ENCODE results near the gene SP4. TPM values are rescaled to one million over a fixed set of nuclear protein-coding genes. Genes with fewer than 3 reads are reported as not detected.
A peak's percentile ranks its signal among the peaks of the same experiment; 100 is the strongest.

The SP4 gene
- total RNA-seq, 1 experiment from 2014 or later = 4.4 TPM

DNA sequence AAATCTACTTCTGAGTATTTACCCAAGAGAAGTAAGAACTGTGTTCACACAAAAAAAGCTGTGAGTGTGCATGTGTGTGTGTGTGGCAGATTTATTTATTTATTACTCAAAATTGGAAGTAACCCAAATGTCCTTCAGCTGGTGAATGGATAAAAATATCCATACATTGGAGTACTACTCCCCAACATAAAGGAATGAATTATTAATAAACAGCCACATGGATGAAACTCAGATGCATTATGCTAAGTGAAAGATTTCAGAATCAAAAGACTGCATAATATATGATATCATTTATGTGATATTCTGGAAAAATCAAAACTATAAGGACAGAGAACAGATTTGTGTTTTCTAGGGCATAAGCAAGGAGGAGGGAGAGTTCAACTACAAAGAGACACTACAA is 67.8 kb downstream of the SP4 start:
- H3K9me3 Mint-ChIP-seq (ENCODE audit: unreplicated experiment) = peaks cover 10% of the 10 kb centered on the region
- H3K4me1 Mint-ChIP-seq (ENCODE audit: insufficient read depth, unreplicated experiment) = no peaks in the 10 kb centered on the region
- H3K36me3 Mint-ChIP-seq (ENCODE audit: insufficient read depth, unreplicated experiment) = no peaks in the 10 kb centered on the region
- no TSS peak for BruUV-seq (replicated peaks)
- TF ChIP-seq, protein P1, sequence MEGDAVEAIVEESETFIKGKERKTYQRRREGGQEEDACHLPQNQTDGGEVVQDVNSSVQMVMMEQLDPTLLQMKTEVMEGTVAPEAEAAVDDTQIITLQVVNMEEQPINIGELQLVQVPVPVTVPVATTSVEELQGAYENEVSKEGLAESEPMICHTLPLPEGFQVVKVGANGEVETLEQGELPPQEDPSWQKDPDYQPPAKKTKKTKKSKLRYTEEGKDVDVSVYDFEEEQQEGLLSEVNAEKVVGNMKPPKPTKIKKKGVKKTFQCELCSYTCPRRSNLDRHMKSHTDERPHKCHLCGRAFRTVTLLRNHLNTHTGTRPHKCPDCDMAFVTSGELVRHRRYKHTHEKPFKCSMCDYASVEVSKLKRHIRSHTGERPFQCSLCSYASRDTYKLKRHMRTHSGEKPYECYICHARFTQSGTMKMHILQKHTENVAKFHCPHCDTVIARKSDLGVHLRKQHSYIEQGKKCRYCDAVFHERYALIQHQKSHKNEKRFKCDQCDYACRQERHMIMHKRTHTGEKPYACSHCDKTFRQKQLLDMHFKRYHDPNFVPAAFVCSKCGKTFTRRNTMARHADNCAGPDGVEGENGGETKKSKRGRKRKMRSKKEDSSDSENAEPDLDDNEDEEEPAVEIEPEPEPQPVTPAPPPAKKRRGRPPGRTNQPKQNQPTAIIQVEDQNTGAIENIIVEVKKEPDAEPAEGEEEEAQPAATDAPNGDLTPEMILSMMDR (IDR thresholded peaks at IDR 0.05; ENCODE audit: unreplicated experiment) = no peak
- H3K27me3 Mint-ChIP-seq (ENCODE audit: insufficient read depth, unreplicated experiment) = no peaks in the 10 kb centered on the region
- H3K27ac Mint-ChIP-seq (ENCODE audit: low read depth, unreplicated experiment) = no peak overlapping the region
- H3K4me3 Mint-ChIP-seq (ENCODE audit: unreplicated experiment) = no peak overlapping the region
- ChIA-PET POLR2A (no interaction called here), CTCF (interaction anchor here (1.7 kb wide), 1 partner anchor 26 kb away, joined by 3 read pairs; no protein-coding TSS in a partner anchor)
- intact Hi-C loops (cut with micrococcal nuclease) = no loop called here
- no peak for DNase-seq (ENCODE audit: unreplicated experiment)

- Mint-ChIP-seq H3K27me3 (ENCODE audit: insufficient read depth, unreplicated experiment) (no peaks in the 10 kb centered on the region), H3K4me1 (ENCODE audit: insufficient read depth, unreplicated experiment) (no peaks in the 10 kb centered on the region), H3K36me3 (ENCODE audit: insufficient read depth, unreplicated experiment) (no peaks in the 10 kb centered on the region), H3K4me3 (ENCODE audit: unreplicated experiment) (no peak overlapping the region), H3K27ac (ENCODE audit: low read depth, unreplicated experiment) (no peak overlapping the region), H3K9me3 (ENCODE audit: unreplicated experiment) (no peaks in the 10 kb centered on the region)
- ChIA-PET CTCF (interaction anchor here (0.8 to 1.7 kb wide), 3 partner anchors 27 to 164 kb away, joined by 3 read pairs; no protein-coding TSS in a partner anchor), POLR2A (no interaction called here)
- DNase-seq (ENCODE audit: unreplicated experiment) = peak; percentile 18
- TF ChIP-seq, protein P1 (IDR thresholded peaks at IDR 0.05; ENCODE audit: unreplicated experiment) = peak; percentile 20
- intact Hi-C loops (cut with micrococcal nuclease) = no loop called here
- BruUV-seq (replicated peaks) = no TSS peak
Measured at GRCh38 chr7:21497072-21497471, 69.2 kb downstream of the SP4 start.

DNA sequence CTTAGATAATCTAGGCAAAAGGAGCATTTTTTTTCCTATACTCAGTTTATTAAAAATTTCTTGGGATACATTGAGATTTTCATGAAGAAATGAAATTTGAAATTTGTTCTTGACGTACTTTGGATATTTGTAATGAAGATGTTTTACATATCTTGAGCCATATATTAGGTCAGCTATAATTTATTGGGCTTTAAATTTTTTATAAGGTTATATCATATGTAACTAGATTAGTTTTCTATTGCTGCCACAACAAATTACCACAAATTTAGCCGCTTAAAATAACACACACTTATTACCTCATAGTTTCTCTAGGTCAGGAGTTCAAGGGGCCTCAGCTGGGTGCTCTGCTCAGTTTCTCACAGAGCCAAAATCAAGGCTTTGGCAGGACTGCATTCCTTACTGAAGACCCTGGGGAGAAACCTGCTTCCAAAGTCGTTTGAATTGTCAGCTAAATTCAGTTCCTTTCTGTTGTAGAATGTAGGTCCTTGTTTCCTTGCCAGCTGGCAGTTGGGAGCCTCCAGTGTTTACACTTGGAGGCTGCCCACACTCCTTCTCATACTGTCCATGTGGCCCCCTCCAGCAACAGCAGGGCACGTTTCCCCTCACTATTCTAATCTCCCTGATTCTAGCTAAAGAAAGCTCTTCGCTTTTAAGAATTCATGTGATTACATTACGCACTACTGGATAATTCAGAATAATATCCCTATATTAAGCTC is 72.4 kb downstream of the SP4 start:
- BruUV-seq (replicated peaks) = no TSS peak

GRCh38 chr7:21504021-21504420 is 76.1 kb downstream of the SP4 start:
- Mint-ChIP-seq H3K4me3 (ENCODE audit: unreplicated experiment) (no peak overlapping the region), H3K27ac (ENCODE audit: low read depth, unreplicated experiment) (no peak overlapping the region), H3K4me1 (ENCODE audit: insufficient read depth, unreplicated experiment) (no peaks in the 10 kb centered on the region), H3K27me3 (ENCODE audit: insufficient read depth, unreplicated experiment) (no peaks in the 10 kb centered on the region), H3K9me3 (ENCODE audit: unreplicated experiment) (no peaks in the 10 kb centered on the region), H3K36me3 (ENCODE audit: insufficient read depth, unreplicated experiment) (no peaks in the 10 kb centered on the region)
- no peak for DNase-seq (ENCODE audit: unreplicated experiment)
- intact Hi-C loops (cut with micrococcal nuclease) = loop anchor here (10.0 kb wide), 1 partner anchor 509 kb away; no protein-coding TSS in a partner anchor
- TF ChIP-seq, protein P1 (IDR thresholded peaks at IDR 0.05; ENCODE audit: unreplicated experiment) = no peak
- no TSS peak for BruUV-seq (replicated peaks)
- ChIA-PET POLR2A (no interaction called here), CTCF (interaction anchor here (1.4 kb wide), 2 partner anchors 242 to 250 kb away, joined by 3 to 6 read pairs; no protein-coding TSS in a partner anchor)

More for the DNA sequence above, 72.4 kb downstream of the SP4 start:
- Mint-ChIP-seq H3K36me3 (ENCODE audit: insufficient read depth, unreplicated experiment) (no peaks in the 10 kb centered on the region), H3K4me1 (ENCODE audit: insufficient read depth, unreplicated experiment) (no peaks in the 10 kb centered on the region), H3K9me3 (ENCODE audit: unreplicated experiment) (no peaks in the 10 kb centered on the region), H3K4me3 (ENCODE audit: unreplicated experiment) (no peak overlapping the region), H3K27ac (ENCODE audit: low read depth, unreplicated experiment) (no peak overlapping the region), H3K27me3 (ENCODE audit: insufficient read depth, unreplicated experiment) (no peaks in the 10 kb centered on the region)
- intact Hi-C loops (cut with micrococcal nuclease) = loop anchor here (10.0 kb wide), 1 partner anchor 505 kb away; no protein-coding TSS in a partner anchor
- DNase-seq (ENCODE audit: unreplicated experiment) = no peak
- POLR2A ChIA-PET = no interaction called here
- TF ChIP-seq, protein P1 (IDR thresholded peaks at IDR 0.05; ENCODE audit: unreplicated experiment) = no peak
- CTCF ChIA-PET = interaction anchor here (0.6 to 1.1 kb wide), 3 partner anchors 209 to 1752 kb away, joined by 3 to 7 read pairs (median 4); no protein-coding TSS in a partner anchor

All from MCF 10A (cell line).